A549 treated with RU486 at 1 μM for 4 hours (cell line): ENCODE results near the gene KLF18. TPM values are rescaled to one million over a fixed set of nuclear protein-coding genes. Genes with fewer than 3 reads are reported as not detected.

Experiments
- total RNA-seq: library from RNA; stranded (reverse); fragments of 200-300 nt; extraction: Qiagen RNA extraction; gene quantifications from 5 replicates; pipeline ENCODE4 v1.2.3, GENCODE V29; 2022; ENCODE audit warnings: low read depth

The KLF18 gene
- not detected in 5 replicates for total RNA-seq

DNA sequence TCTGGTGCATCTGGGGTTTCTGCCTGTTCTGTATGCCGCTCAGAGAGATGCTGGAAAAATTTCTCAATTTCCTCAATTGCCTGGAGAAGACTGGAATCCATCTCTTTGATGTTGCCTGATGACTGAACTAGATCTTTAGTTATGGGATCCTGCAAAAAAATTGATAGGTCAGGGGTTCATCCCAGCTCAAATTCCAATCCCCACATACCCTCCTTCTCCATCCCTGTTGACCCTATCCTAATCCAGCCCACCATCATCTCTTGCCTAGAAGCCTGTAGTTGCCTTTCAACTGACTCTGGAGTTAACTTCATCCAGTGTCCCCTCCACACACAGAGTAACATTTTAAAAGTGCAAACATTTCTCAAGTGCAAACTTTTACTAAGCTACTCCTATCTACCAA lies at the start of gene KLF18:
Gene KLF18, minus strand, starts transcription at position 101 of the 400 bp plus-strand sequence. Its CDS starts 0 bp downstream, at position 101.

DNA sequence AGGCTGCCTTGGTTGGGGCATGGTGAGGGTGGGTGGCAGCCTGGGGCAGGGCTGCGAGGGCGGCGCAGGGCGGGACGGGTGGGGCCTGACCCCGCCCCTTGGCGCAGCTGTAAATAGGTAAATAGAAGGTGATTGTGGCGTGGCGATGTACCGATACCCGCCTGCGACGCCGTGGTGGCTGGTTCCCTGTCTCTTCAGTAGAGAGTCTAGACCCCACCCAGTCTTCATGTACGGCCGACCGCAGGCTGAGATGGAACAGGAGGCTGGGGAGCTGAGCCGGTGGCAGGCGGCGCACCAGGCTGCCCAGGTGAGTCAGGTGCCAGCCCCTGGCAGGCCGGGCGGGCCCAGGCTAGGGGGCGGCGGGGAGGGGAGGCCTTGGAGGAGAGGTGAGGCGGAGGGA lies 22.7 kb downstream of the KLF18 start, which contains the start of gene KLF17:
Gene KLF17, plus strand, starts transcription at position 140 of the 400 bp plus-strand sequence. Its CDS starts 87 bp downstream, at position 227.

Other genes starting within 250 kb of the KLF18 start
- gene ARTN, start 207.8 kb downstream of the KLF18 start, total RNA-seq: 0.15 to 0.51 TPM (median 0.22 TPM) in 5 replicates
- gene IPO13, start 194.7 kb downstream of the KLF18 start, total RNA-seq: 9.4 to 16.4 TPM (median 15.2 TPM) in 5 replicates
- gene DPH2, start 171.6 kb downstream of the KLF18 start, total RNA-seq: 38.6 to 43.3 TPM (median 41.0 TPM) in 5 replicates
- 89.1 to 158 TPM (median 137 TPM) in 5 replicates for gene ATP6V0B, start 166.7 kb downstream of the KLF18 start, total RNA-seq
- 43.9 to 72.3 TPM (median 64.9 TPM) in 5 replicates for gene B4GALT2, start 162.4 kb downstream of the KLF18 start, total RNA-seq
- gene CCDC24, start 150.0 kb downstream of the KLF18 start, total RNA-seq: 5.9 to 7.6 TPM (median 7.3 TPM) in 5 replicates
- 12.8 to 17.3 TPM (median 14.6 TPM) in 5 replicates for gene SLC6A9, start 110.2 kb downstream of the KLF18 start, total RNA-seq
- 0.15 to 0.46 TPM (median 0.38 TPM) in 5 replicates for gene KLF17, start 22.8 kb downstream of the KLF18 start, total RNA-seq
- 17.9 to 20.4 TPM (median 19.1 TPM) in 5 replicates for gene DMAP1, start 71.8 kb upstream of the KLF18 start, total RNA-seq
- gene ERI3, start 213.6 kb upstream of the KLF18 start, total RNA-seq: 47.9 to 62.4 TPM (median 60.8 TPM) in 5 replicates